Measurements from ENCODE around the gene SLC9A3.

DNA sequence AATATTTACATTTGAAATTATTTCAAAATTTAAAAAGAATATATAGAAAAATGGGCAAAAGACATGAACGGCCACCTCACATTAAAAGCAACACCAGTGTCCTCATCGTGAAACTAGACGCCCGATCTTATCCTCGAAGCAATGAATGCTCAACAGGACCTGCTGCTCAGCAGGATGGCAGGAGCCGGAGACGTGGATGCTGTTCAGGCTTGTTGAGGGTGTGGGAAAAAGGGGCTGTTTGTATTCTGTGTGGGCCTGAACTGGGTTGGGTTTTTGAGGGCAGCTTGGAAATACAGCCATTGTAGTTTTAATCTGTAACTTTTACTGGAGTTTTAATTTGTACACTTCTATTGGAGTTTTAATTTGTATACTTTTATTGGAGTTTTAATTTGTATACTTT lies 60.9 kb downstream of the SLC9A3 start:
- TF ChIP-seq, protein P1, sequence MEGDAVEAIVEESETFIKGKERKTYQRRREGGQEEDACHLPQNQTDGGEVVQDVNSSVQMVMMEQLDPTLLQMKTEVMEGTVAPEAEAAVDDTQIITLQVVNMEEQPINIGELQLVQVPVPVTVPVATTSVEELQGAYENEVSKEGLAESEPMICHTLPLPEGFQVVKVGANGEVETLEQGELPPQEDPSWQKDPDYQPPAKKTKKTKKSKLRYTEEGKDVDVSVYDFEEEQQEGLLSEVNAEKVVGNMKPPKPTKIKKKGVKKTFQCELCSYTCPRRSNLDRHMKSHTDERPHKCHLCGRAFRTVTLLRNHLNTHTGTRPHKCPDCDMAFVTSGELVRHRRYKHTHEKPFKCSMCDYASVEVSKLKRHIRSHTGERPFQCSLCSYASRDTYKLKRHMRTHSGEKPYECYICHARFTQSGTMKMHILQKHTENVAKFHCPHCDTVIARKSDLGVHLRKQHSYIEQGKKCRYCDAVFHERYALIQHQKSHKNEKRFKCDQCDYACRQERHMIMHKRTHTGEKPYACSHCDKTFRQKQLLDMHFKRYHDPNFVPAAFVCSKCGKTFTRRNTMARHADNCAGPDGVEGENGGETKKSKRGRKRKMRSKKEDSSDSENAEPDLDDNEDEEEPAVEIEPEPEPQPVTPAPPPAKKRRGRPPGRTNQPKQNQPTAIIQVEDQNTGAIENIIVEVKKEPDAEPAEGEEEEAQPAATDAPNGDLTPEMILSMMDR (IDR thresholded peaks at IDR 0.05 in 4 of 5, conservative IDR thresholded peaks at IDR 0.05 in 1 of 5) = no peak
- TF ChIP-seq POLR2A (IDR thresholded peaks at IDR 0.05) = no peak

Measured in gastrocnemius medialis (tissue), 4 donors.